Frontal cortex (tissue), 1 donor: ENCODE data around the gene DNAAF3. TPM values are rescaled to one million over a fixed set of nuclear protein-coding genes. Genes with fewer than 3 reads are reported as not detected.

ENCODE experiments used
- small RNA-seq: library from RNA; depleted of rRNA; stranded (forward); fragments of <200 nt; gene quantifications from one replicate; pipeline ENCODE3, GENCODE V24; 2014
- total RNA-seq: library from RNA; depleted of rRNA; stranded (reverse); fragments of >200 nt; gene quantifications from one replicate; pipeline ENCODE4 v1.2.3, GENCODE V29; 2014

DNAAF3 gene
- total RNA-seq, 1 donor from 2014 or later = not detected

Small RNA genes lying within 50 kb of the gene (small RNA-seq; reads per million reads assigned to genes)
- gene MIR7975 (not detected), gene RF01210 (not detected)

Other genes with a start within 250 kb of the DNAAF3 start
- 0.82 TPM for gene NLRP7, start 219.1 kb downstream of the DNAAF3 start, total RNA-seq
- gene NLRP2, start 200.2 kb downstream of the DNAAF3 start, total RNA-seq = 13.5 TPM
- under 0.01 TPM for gene GP6, start 128.3 kb downstream of the DNAAF3 start, total RNA-seq
- 14.3 TPM for gene RDH13, start 103.5 kb downstream of the DNAAF3 start, total RNA-seq
- 2.9 TPM for gene EPS8L1, start 90.7 kb downstream of the DNAAF3 start, total RNA-seq
- 16.7 TPM for gene PPP1R12C, start 49.0 kb downstream of the DNAAF3 start, total RNA-seq
- 2.4 TPM for gene TNNT1, start 17.4 kb downstream of the DNAAF3 start, total RNA-seq
- 0.41 TPM for gene TNNI3, start 8.9 kb downstream of the DNAAF3 start, total RNA-seq
- 33.0 TPM for gene SYT5, start 13.7 kb upstream of the DNAAF3 start, total RNA-seq
- 0.41 TPM for gene PTPRH, start 42.9 kb upstream of the DNAAF3 start, total RNA-seq
- gene TMEM86B, start 62.1 kb upstream of the DNAAF3 start, total RNA-seq = 0.82 TPM
- gene PPP6R1, start 92.4 kb upstream of the DNAAF3 start, total RNA-seq = 11.0 TPM
- gene HSPBP1, start 113.5 kb upstream of the DNAAF3 start, total RNA-seq = 28.9 TPM
- 81.1 TPM for gene BRSK1, start 117.4 kb upstream of the DNAAF3 start, total RNA-seq
- not detected for gene TMEM150B, start 158.7 kb upstream of the DNAAF3 start, total RNA-seq
- gene KMT5C, start 173.3 kb upstream of the DNAAF3 start, total RNA-seq = 5.7 TPM
- under 0.01 TPM for gene COX6B2, start 188.1 kb upstream of the DNAAF3 start, total RNA-seq
- gene GARIN5B, start 196.6 kb upstream of the DNAAF3 start, total RNA-seq = not detected
- 0.41 TPM for gene IL11, start 203.8 kb upstream of the DNAAF3 start, total RNA-seq
- not detected for gene TMEM190, start 210.2 kb upstream of the DNAAF3 start, total RNA-seq
- 0.41 TPM for gene TMEM238, start 217.7 kb upstream of the DNAAF3 start, total RNA-seq
- gene RPL28, start 219.3 kb upstream of the DNAAF3 start, total RNA-seq = 112 TPM
- gene UBE2S, start 241.2 kb upstream of the DNAAF3 start, total RNA-seq = 28.9 TPM